IMR-90 (cell line): ENCODE results near the gene RSPH9. TPM values are rescaled to one million over a fixed set of nuclear protein-coding genes. Genes with fewer than 3 reads are reported as not detected.

Source experiments
- ATAC-seq: fragments of 200-7000 bp; cut with Tn5 transposase; 2 replicates; pipeline ENCODE4 v1.9.1; 2020; ENCODE audit warnings: low read depth, mild to moderate bottlenecking, moderate library complexity
- BruUV-seq: library from RNA; stranded (reverse); fragments of 400-500 nt; replicated peaks from 2 replicates; lab custom pipeline; 2021; lab: Mats Ljungman, UMichigan
- CTCF ChIA-PET: fragments of 300-600 bp; formaldehyde crosslinking; extraction: SDS; loops from one replicate; lab custom pipeline; 2021; ENCODE audit warnings: antibody characterized with exemption; lab: Yijun Ruan, JAX
- POLR2A ChIA-PET: fragments of 300-600 bp; sonication (Branson Sonifier 250); formaldehyde crosslinking; loops from one replicate; lab custom pipeline; 2022; ENCODE audit warnings: antibody characterized with exemption; ENCODE audit not compliant: unreplicated experiment; lab: Charles Lee
- DNase-seq: peaks from one replicate; pipeline ENCODE4 v3.0.0; 2013
- H2AFZ ChIP-seq: replicated peaks from 2 replicates; pipeline ENCODE3; 2013; ENCODE audit warnings: low read length, mild to moderate bottlenecking; ENCODE audit not compliant: poor library complexity
- H2AK5ac ChIP-seq: 2 replicates; pipeline ENCODE4 v1.6.1; 2013; ENCODE audit warnings: low read depth, low read length, inconsistent platforms
- H2AK9ac ChIP-seq: replicated peaks from 2 replicates; pipeline ENCODE3; 2013; ENCODE audit warnings: mild to moderate bottlenecking, low read depth, low read length, moderate library complexity; ENCODE audit not compliant: poor library complexity
- H2BK120ac ChIP-seq: 2 replicates; pipeline ENCODE4 v1.6.1; 2013; ENCODE audit warnings: low read depth, low read length, inconsistent platforms
- H2BK15ac ChIP-seq: 3 replicates; pipeline ENCODE4 v1.6.1; 2013; ENCODE audit warnings: low read depth, low read length, inconsistent platforms
- H2BK20ac ChIP-seq: 2 replicates; pipeline ENCODE4 v1.6.1; 2013; ENCODE audit warnings: low read depth, mild to moderate bottlenecking, inconsistent platforms, low read length, moderate library complexity
- H2BK5ac ChIP-seq: 2 replicates; pipeline ENCODE4 v1.6.1; 2013; ENCODE audit warnings: mild to moderate bottlenecking, low read depth, low read length, inconsistent platforms; ENCODE audit not compliant: poor library complexity, severe bottlenecking
- H3K14ac ChIP-seq: replicated peaks from 2 replicates; pipeline ENCODE4 v1.6.1; 2013; ENCODE audit warnings: low read depth, low read length, inconsistent platforms
- H3K18ac ChIP-seq: 2 replicates; pipeline ENCODE4 v1.6.1; 2013; ENCODE audit warnings: low read depth, low read length, control low read depth
- H3K23ac ChIP-seq: 2 replicates; pipeline ENCODE4 v1.6.1; 2013; ENCODE audit warnings: low read depth, low read length, inconsistent platforms
- H3K27ac ChIP-seq: 2 replicates; pipeline ENCODE4 v1.5.1; 2013; ENCODE audit warnings: mild to moderate bottlenecking, control low read depth, low read length; ENCODE audit not compliant: insufficient read depth
- H3K27me3 ChIP-seq: 2 replicates; pipeline ENCODE4 v1.6.1; 2013; ENCODE audit warnings: low read length; ENCODE audit not compliant: control insufficient read depth, insufficient read depth
- H3K36me3 ChIP-seq: 2 replicates; pipeline ENCODE4 v1.6.1; 2013; ENCODE audit warnings: low read length, mixed read lengths; ENCODE audit not compliant: control insufficient read depth, insufficient read depth
- H3K4ac ChIP-seq: 2 replicates; pipeline ENCODE4 v1.6.1; 2013; ENCODE audit warnings: low read depth, low read length, inconsistent platforms
- H3K4me1 ChIP-seq: 2 replicates; pipeline ENCODE4 v1.6.1; 2013; ENCODE audit warnings: low read length, mixed read lengths; ENCODE audit not compliant: control insufficient read depth, insufficient read depth
- H3K4me2 ChIP-seq: 2 replicates; pipeline ENCODE4 v1.6.1; 2013; ENCODE audit warnings: low read depth, mild to moderate bottlenecking, control low read depth, low read length, moderate library complexity
- H3K4me3 ChIP-seq: 2 replicates; pipeline ENCODE4 v1.5.1; 2013; ENCODE audit warnings: low read depth, mild to moderate bottlenecking, control low read depth, low read length, moderate library complexity; ENCODE audit not compliant: insufficient read depth
- H3K56ac ChIP-seq: 2 replicates; pipeline ENCODE4 v1.6.1; 2013; ENCODE audit warnings: low read length, inconsistent platforms; ENCODE audit not compliant: insufficient read depth; ENCODE audit errors: extremely low read depth
- H3K79me1 ChIP-seq, 2 experiments: 2 replicates each; pipeline ENCODE4 v1.6.1; 2013; ENCODE audit warnings: low read length in 2 of 2, inconsistent platforms in 1 of 2, low read depth in 1 of 2
- H3K9ac ChIP-seq: 2 replicates; pipeline ENCODE4 v1.6.1; 2013; ENCODE audit warnings: low read depth, low read length, control low read depth
- H3K9me1 ChIP-seq: 2 replicates; pipeline ENCODE4 v1.6.1; 2013; ENCODE audit warnings: low read length, inconsistent platforms; ENCODE audit not compliant: insufficient read depth
- H3K9me3 ChIP-seq: 2 replicates; pipeline ENCODE4 v1.6.1; 2013; ENCODE audit warnings: low read length; ENCODE audit not compliant: control insufficient read depth, insufficient read depth
- H4K20me1 ChIP-seq: 2 replicates; pipeline ENCODE4 v1.6.1; 2013; ENCODE audit warnings: low read length, inconsistent platforms; ENCODE audit not compliant: insufficient read depth
- H4K5ac ChIP-seq: 2 replicates; pipeline ENCODE4 v1.6.1; 2013; ENCODE audit warnings: mild to moderate bottlenecking, low read depth, low read length, control low read depth
- H4K8ac ChIP-seq, 2 experiments: 2 replicates each; pipeline ENCODE4 v1.6.1; 2013; ENCODE audit warnings: low read depth in 2 of 2, low read length in 2 of 2, control low read depth in 1 of 2, inconsistent platforms in 1 of 2
- H4K91ac ChIP-seq: 2 replicates; pipeline ENCODE4 v1.6.1; 2013; ENCODE audit warnings: low read depth, low read length, inconsistent platforms; ENCODE audit not compliant: insufficient read depth
- CEBPB ChIP-seq: IDR thresholded peaks from 2 replicates; pipeline ENCODE4 v1.6.1; 2012; ENCODE audit warnings: low read depth, low read length, improper control_type of control experiment
- NFE2L2 ChIP-seq: fragments of 150-350 bp; IDR thresholded peaks from 2 replicates; pipeline ENCODE4 v1.6.1; 2016; ENCODE audit warnings: low read depth, mild to moderate bottlenecking, low read length
- RAD21 ChIP-seq: IDR thresholded peaks from 2 replicates; pipeline ENCODE4 v1.6.1; 2012; ENCODE audit warnings: low read length, improper control_type of control experiment
- RFX5 ChIP-seq: IDR thresholded peaks from 2 replicates; pipeline ENCODE4 v1.8.0; 2012; ENCODE audit warnings: low read depth, mild to moderate bottlenecking, low read length, moderate library complexity
- SMC3 ChIP-seq: fragments of 150-350 bp; IDR thresholded peaks from 2 replicates; pipeline ENCODE4 v1.6.1; 2016; ENCODE audit warnings: low read depth, mild to moderate bottlenecking, antibody characterized with exemption, low read length, moderate library complexity
- WGBS, 2 experiments: methylation state at CpG; one replicate each; pipeline versions ENCODE4 v1.1.5 to v1.1.7; 2013; ENCODE audit warnings: missing lambda C conversion rate in 2 of 2; ENCODE audit not compliant: insufficient read length in 1 of 2; ENCODE audit errors: extremely low coverage in 2 of 2; 5-methylcytosine and 5-hydroxymethylcytosine counted together
- dilution Hi-C: fragments of 300-500 bp; cut with HindIII; formaldehyde crosslinking; loops from one replicate; pipeline ENCODE4 v1.14.3; 2018; ENCODE audit warnings: low sequenced_read_pairs; ENCODE audit not compliant: unreplicated experiment
- in situ Hi-C: fragments of 300-500 bp; cut with MboI; formaldehyde crosslinking; loops from 3 replicates; pipeline ENCODE4 v1.14.3; 2019; ENCODE audit warnings: low sequenced_read_pairs, inconsistent platforms, mixed read lengths
- intact Hi-C: fragments of 100-400 bp; cut with micrococcal nuclease; formaldehyde crosslinking; loops from 2 replicates; pipeline ENCODE4 v1.10.0; 2022
- polyA plus RNA-seq, 3 experiments: library from polyadenylated mRNA; depleted of rRNA; stranded (reverse); fragments of >200 nt; gene quantifications; 2 replicates each; pipeline ENCODE4 v1.2.3, GENCODE V29; 2012; ENCODE audit warnings: low replicate concordance in 1 of 3
- total RNA-seq: library from RNA; depleted of rRNA; stranded (reverse); fragments of >200 nt; gene quantifications from 2 replicates; pipeline ENCODE4 v1.2.3, GENCODE V29; 2012
- TF ChIP-seq, protein P1 (sequence below): fragments of 150-350 bp; IDR thresholded peaks from 2 replicates; pipeline ENCODE4 v1.6.1; 2017; ENCODE audit warnings: mild to moderate bottlenecking, antibody characterized with exemption, low read length, low read depth
- TF ChIP-seq, protein P2 (sequence below): conservative IDR thresholded peaks from 2 replicates; pipeline ENCODE4 v1.5.1; 2012; ENCODE audit warnings: mild to moderate bottlenecking, low read depth, low read length, improper control_type of control experiment

Gene RSPH9
- total and polyA plus RNA-seq, 2 of the 4 experiments (the other 2 are of a cell fraction), result 0.18 to 0.21 TPM

DNA sequence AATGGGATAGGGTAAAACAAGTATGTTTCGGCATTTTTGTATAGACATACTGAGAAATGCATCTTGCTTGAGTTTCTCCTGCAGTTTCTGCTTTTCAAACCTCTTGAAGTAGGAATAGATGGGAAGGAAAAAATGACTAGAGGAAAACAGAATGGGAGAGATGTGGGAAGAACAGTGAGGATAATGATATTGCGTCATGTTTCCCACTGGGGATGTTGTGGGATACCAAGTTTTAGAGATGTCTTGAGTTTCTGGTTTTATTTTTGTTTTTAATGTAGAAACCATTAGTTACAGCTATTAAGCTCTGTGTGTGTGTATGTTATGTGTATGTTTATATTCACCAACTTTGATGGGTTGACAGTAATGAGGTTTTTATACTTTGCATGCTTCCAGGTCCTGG is 44.2 kb upstream of the RSPH9 start:
- Histone ChIP-seq H3K9me1 (no peaks in the 10 kb centered on the region), H3K56ac (no peak overlapping the region), H4K5ac (no peak overlapping the region), H3K9me3 (no peaks in the 10 kb centered on the region), H4K8ac (no peak overlapping the region), H2AK9ac (no peak overlapping the region), H3K36me3 (peaks cover 24% of the 10 kb centered on the region), H2BK15ac (no peak overlapping the region), H3K23ac (no peak overlapping the region), H2AFZ (no peak overlapping the region), H4K20me1 (no peaks in the 10 kb centered on the region), H3K4ac (no peak overlapping the region), H3K14ac (no peak overlapping the region), H2BK120ac (no peak overlapping the region), H3K4me3 (no peak overlapping the region), H3K79me1 (peaks cover 7 to 10% of the 10 kb centered on the region in 2 experiments), H3K4me2 (no peak overlapping the region), H3K9ac (no peak overlapping the region), H2BK20ac (no peak overlapping the region), H3K4me1 (no peaks in the 10 kb centered on the region; the same call in 1 of the 2 replicates), H4K91ac (no peak overlapping the region), H2BK5ac (no peak overlapping the region), H2AK5ac (no peak overlapping the region), H3K18ac (no peak overlapping the region), H3K27ac (no peak overlapping the region), H3K27me3 (no peaks in the 10 kb centered on the region)
- CTCF ChIA-PET, result no interaction called here
- no CpG with 5 or more reads among the region's 2 CpGs for WGBS, 2 experiments
- DNase-seq (no peak), ATAC-seq (no peak)
- dilution Hi-C loops, result no loop called here
- in situ Hi-C loops, result loop anchor here (10.0 kb wide), 1 partner anchor 474 kb away; no protein-coding TSS in a partner anchor
- POLR2A ChIA-PET, result no interaction called here
- BruUV-seq, result no TSS peak
- TF ChIP-seq, protein P1, sequence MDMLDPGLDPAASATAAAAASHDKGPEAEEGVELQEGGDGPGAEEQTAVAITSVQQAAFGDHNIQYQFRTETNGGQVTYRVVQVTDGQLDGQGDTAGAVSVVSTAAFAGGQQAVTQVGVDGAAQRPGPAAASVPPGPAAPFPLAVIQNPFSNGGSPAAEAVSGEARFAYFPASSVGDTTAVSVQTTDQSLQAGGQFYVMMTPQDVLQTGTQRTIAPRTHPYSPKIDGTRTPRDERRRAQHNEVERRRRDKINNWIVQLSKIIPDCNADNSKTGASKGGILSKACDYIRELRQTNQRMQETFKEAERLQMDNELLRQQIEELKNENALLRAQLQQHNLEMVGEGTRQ, result no peak
- TF ChIP-seq, protein P2, sequence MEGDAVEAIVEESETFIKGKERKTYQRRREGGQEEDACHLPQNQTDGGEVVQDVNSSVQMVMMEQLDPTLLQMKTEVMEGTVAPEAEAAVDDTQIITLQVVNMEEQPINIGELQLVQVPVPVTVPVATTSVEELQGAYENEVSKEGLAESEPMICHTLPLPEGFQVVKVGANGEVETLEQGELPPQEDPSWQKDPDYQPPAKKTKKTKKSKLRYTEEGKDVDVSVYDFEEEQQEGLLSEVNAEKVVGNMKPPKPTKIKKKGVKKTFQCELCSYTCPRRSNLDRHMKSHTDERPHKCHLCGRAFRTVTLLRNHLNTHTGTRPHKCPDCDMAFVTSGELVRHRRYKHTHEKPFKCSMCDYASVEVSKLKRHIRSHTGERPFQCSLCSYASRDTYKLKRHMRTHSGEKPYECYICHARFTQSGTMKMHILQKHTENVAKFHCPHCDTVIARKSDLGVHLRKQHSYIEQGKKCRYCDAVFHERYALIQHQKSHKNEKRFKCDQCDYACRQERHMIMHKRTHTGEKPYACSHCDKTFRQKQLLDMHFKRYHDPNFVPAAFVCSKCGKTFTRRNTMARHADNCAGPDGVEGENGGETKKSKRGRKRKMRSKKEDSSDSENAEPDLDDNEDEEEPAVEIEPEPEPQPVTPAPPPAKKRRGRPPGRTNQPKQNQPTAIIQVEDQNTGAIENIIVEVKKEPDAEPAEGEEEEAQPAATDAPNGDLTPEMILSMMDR, result no peak
- TF ChIP-seq RFX5, result no peak
- no peak for TF ChIP-seq RAD21
- TF ChIP-seq SMC3, result no peak
- TF ChIP-seq NFE2L2, result no peak
- TF ChIP-seq CEBPB, result peak; percentile 81
- intact Hi-C loops, result no loop called here
